NT2/D1 (cell line): ENCODE measurements around the gene IKZF2.

Experiments used
- DNase-seq: peaks from one replicate; pipeline ENCODE4 v3.0.0-alpha.2; 2011; ENCODE audit warnings: low read depth, low spot score
- H3K27me3 ChIP-seq: 2 replicates; pipeline ENCODE4 v1.6.0; 2011; ENCODE audit warnings: mild to moderate bottlenecking; ENCODE audit not compliant: insufficient read length, insufficient read depth
- H3K36me3 ChIP-seq: 2 replicates; pipeline ENCODE4 v1.6.1; 2011; ENCODE audit warnings: mild to moderate bottlenecking, low read length, mixed read lengths; ENCODE audit not compliant: insufficient read depth, insufficient read length
- H3K4me1 ChIP-seq: 2 replicates; pipeline ENCODE4 v1.5.1; 2011; ENCODE audit not compliant: insufficient read depth, insufficient read length
- H3K4me3 ChIP-seq: 2 replicates; pipeline ENCODE4 v1.5.1; 2011; ENCODE audit warnings: low read depth; ENCODE audit not compliant: insufficient read length
- H3K9ac ChIP-seq: 2 replicates; pipeline ENCODE4 v1.6.0; 2011; ENCODE audit warnings: low read depth; ENCODE audit not compliant: insufficient read length
- H3K9me3 ChIP-seq: 2 replicates; pipeline ENCODE4 v1.5.1; 2011; ENCODE audit warnings: mild to moderate bottlenecking, low read length; ENCODE audit not compliant: insufficient read depth
- SUZ12 ChIP-seq: IDR thresholded peaks from 2 replicates; pipeline ENCODE4 v1.6.1; 2011; ENCODE audit not compliant: insufficient read length, insufficient read depth; ENCODE audit errors: extremely low read depth
- YY1 ChIP-seq: IDR thresholded peaks from 2 replicates; pipeline ENCODE4 v1.6.1; 2011; ENCODE audit not compliant: insufficient read length, insufficient read depth
- ZNF274 ChIP-seq: IDR thresholded peaks from 2 replicates; pipeline ENCODE4 v1.6.1; 2011; ENCODE audit warnings: mild to moderate bottlenecking, low read depth, low read length

The IKZF2 gene

GRCh38 chr2:213108308-213108707 lies 43.1 kb downstream of the IKZF2 start:
- H3K9me3 ChIP-seq = no peaks in the 10 kb centered on the region
- no peak overlapping the region for H3K4me3 ChIP-seq
- H3K27me3 ChIP-seq = no peaks in the 10 kb centered on the region
- no peaks in the 10 kb centered on the region for H3K4me1 ChIP-seq
- H3K36me3 ChIP-seq = no peaks in the 10 kb centered on the region
- no peak overlapping the region for H3K9ac ChIP-seq
- TF ChIP-seq ZNF274 = no peak
- no peak for DNase-seq

DNA sequence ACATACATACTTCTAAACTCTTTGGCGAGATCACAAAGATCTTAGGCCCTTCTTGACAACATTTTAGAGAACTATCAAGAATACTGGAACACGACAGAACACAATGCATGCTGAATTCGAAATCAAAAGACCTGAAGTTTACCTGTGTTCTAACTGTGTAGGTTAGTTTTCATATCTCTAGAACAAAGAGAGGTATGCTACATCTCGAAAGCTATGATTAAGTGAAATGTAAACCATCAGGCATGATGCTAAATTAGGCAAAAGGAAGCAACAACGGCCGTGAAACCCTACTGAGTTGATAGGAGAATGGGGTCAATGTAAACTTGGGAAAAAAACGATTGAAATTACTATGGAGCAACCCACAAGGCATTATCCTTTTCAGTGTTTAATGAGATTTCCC lies 43.7 kb downstream of the IKZF2 start:
- TF ChIP-seq YY1 (no peak), ZNF274 (no peak), SUZ12 (no peak)
- Histone ChIP-seq H3K4me3 (no peak overlapping the region), H3K9ac (no peak overlapping the region), H3K9me3 (no peaks in the 10 kb centered on the region), H3K4me1 (no peaks in the 10 kb centered on the region), H3K36me3 (no peaks in the 10 kb centered on the region), H3K27me3 (no peaks in the 10 kb centered on the region)
- DNase-seq = no peak

DNA sequence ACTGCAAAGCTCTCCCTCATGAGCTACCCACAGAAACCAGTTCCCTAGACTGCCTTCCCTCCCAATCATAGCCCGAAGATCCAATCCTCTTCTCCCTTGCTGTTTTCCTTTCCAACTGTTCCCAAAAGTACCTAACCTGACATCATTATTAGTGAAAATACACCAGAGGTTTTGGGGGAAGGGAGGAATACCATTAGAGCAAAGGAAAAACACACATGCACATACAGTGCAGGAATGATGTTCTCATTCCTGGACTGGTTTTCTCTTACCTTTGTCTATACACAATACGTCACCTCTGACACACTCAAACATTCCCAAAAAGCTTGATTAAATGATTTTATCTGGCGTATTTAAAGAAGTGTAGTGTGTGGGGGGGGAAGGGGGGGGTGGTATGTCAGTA lies 46.2 kb downstream of the IKZF2 start:
- TF ChIP-seq SUZ12 (no peak), YY1 (no peak), ZNF274 (no peak)
- no peak for DNase-seq
- Histone ChIP-seq H3K27me3 (no peaks in the 10 kb centered on the region), H3K4me1 (no peaks in the 10 kb centered on the region), H3K9ac (no peak overlapping the region), H3K9me3 (no peaks in the 10 kb centered on the region), H3K36me3 (no peaks in the 10 kb centered on the region), H3K4me3 (no peak overlapping the region)

DNA sequence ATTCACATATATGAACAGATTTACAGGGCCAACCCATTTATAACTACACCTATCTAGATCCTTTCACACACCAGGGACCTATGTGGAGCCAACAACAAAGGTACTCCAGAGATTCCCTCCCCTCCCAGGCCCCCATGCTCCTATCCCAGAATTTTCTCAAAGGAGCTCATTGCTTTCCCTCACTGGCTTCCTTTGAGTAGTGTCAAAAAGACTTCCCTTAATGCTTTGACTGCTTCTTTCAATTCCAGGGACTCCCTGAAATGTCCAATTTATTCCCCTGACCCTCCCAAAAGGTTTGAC lies 46.6 kb downstream of the IKZF2 start:
- no peaks in the 10 kb centered on the region for H3K36me3 ChIP-seq
- no peak overlapping the region for H3K9ac ChIP-seq
- H3K9me3 ChIP-seq = no peaks in the 10 kb centered on the region
- DNase-seq = no peak
- no peaks in the 10 kb centered on the region for H3K27me3 ChIP-seq
- TF ChIP-seq YY1 = no peak
- no peak for TF ChIP-seq ZNF274
- H3K4me1 ChIP-seq = no peaks in the 10 kb centered on the region
- no peak overlapping the region for H3K4me3 ChIP-seq

DNA sequence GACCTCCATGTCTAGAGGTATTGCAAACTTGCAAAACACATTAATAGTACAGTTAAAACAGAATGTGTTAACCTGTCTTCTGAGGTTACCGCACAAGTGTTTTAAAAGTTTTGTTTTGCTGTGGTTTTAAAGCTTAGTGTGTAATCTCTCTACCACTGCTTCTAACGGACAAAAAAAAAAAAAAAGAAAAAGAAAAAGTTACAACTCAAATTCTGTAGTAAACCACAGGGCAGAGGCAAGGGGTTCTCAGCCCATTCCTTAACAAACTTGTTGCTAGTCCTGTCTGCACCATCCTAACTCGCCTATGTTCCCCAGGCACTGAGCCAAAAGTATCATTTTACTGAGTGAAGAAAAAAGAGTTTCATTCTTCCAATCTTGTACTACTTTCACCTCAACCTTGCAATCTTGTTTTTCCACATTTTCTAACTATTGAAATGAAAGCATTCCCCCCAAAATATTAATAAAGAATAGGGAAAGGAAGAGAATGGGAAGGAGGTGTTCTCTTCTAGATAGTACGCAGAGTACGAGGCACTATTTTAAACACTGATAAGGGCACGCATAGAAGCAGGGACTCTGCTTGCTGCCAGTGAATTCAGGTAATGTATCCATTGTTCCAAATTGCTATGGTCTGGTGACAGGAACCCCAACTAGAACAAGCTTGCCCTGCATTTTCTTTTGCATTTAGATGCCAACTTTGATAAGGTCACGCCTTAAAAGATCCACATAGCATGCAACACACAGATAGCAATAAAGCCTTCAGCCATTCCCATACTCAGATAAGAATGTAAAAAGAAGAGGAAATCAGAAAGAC lies 47.1 kb downstream of the IKZF2 start:
- Histone ChIP-seq H3K9me3 (no peaks in the 10 kb centered on the region), H3K4me3 (no peak overlapping the region), H3K9ac (no peak overlapping the region), H3K4me1 (no peaks in the 10 kb centered on the region), H3K36me3 (no peaks in the 10 kb centered on the region), H3K27me3 (no peaks in the 10 kb centered on the region)
- no peak for TF ChIP-seq ZNF274
- no peak for TF ChIP-seq SUZ12
- no peak for TF ChIP-seq YY1
- DNase-seq = no peak

GRCh38 chr2:213101692-213102460 lies 49.5 kb downstream of the IKZF2 start:
- Histone ChIP-seq H3K4me3 (no peak overlapping the region), H3K36me3 (no peaks in the 10 kb centered on the region), H3K9me3 (no peaks in the 10 kb centered on the region), H3K27me3 (no peaks in the 10 kb centered on the region), H3K4me1 (no peaks in the 10 kb centered on the region), H3K9ac (no peak overlapping the region)
- TF ChIP-seq YY1 (no peak), ZNF274 (no peak), SUZ12 (no peak)
- no peak for DNase-seq

- H3K4me3 ChIP-seq = no peak overlapping the region
- no peaks in the 10 kb centered on the region for H3K27me3 ChIP-seq
- DNase-seq = no peak
- no peaks in the 10 kb centered on the region for H3K36me3 ChIP-seq
- H3K9ac ChIP-seq = no peak overlapping the region
- TF ChIP-seq ZNF274 = no peak
- TF ChIP-seq YY1 = no peak
- TF ChIP-seq SUZ12 = no peak
- H3K9me3 ChIP-seq = no peaks in the 10 kb centered on the region
- no peaks in the 10 kb centered on the region for H3K4me1 ChIP-seq
Observed at GRCh38 chr2:213101109-213101508, 50.3 kb downstream of the IKZF2 start.
